Measurements from ENCODE around the gene AGO3.
A peak's percentile ranks its signal among the peaks of the same experiment; 100 is the strongest.

The AGO3 gene

DNA sequence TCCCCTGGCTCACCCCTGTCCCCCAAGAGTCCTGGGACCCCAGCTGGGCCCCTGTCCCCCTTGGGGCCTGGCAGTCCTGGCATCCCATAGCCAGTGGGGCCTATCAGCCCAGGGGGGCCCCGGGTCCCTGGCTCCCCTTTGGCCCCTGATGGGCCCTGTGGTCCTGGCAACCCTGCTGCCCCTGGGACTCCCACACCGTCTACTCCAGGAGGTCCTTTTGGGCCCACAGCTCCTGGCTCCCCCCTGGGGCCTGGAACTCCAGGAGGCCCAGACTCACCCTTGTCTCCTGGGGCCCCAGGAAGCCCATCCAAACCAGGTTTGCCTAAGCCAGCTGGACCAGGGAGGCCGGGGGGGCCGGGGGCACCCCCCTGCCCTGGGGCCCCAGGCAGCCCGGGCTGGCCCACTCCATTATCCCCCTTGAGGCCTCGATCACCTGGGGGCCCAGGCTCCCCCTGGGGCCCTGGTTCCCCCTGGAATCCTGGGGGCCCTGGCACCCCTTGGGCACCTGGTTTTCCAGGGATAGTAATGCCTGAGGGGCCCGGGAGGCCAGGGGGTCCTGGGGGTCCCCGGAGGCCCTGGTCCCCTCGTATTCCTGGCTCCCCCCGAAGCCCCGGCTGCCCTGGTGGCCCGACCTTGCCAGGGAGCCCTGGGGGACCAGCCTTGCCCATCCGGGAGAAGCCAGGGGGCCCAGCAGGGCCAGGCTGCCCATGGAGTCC, 167.9 kb downstream of the AGO3 start:
- no peak for DNase-seq

GRCh38 chr1:36099681-36100341, 168.9 kb downstream of the AGO3 start:
- peak; percentile 91 for DNase-seq

DNA sequence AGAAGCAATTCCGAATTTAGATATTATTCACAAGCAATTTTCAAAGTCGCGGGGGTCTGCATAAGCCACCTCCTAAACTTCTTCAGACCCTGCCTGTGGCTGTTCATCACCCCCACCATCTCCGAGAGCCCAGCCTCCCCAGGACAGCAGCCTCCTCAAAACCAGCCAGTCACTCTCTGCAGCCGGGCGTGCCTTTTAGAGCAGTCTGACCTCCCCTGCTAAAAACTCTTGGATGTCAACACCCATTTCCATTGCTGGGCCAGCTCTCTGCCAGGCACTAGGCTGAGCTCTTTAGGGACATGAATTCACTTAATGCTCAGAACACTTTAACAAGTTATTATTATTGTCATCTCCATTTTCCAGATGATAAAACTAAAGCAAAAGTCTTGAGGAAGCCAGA, 169.5 kb downstream of the AGO3 start:
- DNase-seq = no peak

GRCh38 chr1:36101546-36101945, 170.6 kb downstream of the AGO3 start:
- no peak for DNase-seq

DNA sequence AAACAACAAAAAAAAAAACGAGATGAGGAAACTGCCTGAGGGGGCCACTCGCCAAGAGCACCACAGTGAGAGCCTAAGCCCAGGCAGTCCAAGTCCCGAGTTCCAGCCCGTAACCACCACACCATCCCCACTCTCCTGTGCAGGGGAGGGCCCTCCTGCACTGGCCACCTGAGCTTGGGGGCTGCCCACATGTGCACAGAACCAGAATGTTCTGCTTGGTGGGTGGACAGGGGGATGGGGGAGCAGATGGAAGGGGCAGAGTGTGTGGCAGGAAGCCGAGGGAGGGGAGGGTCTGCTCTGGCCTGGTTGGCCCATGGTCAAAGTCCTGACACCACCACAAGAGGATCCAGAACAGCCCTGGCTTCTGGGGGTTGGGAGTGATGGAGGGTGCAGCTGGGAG, 175.4 kb downstream of the AGO3 start:
- no peak for DNase-seq

DNA sequence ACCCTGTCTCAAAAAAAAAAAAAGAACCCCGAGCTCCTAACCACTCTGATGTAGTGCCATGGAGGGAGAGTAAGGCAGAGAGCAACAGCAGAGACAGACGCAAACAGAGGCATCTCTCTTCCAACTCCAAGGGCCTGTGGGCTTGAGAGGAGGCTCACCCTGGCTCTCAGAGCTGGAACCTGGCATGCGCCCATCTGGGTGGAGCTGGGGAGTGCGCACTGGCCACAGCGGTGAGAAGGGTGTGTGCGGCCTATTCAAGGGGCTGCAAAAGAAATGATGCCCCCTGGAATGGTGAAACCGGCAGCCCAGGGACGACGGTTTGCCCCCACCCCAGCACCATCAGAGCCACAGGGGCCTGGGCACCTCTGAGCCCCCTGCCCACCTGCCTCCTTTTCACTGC, 176.5 kb downstream of the AGO3 start:
- DNase-seq = no peak

DNA sequence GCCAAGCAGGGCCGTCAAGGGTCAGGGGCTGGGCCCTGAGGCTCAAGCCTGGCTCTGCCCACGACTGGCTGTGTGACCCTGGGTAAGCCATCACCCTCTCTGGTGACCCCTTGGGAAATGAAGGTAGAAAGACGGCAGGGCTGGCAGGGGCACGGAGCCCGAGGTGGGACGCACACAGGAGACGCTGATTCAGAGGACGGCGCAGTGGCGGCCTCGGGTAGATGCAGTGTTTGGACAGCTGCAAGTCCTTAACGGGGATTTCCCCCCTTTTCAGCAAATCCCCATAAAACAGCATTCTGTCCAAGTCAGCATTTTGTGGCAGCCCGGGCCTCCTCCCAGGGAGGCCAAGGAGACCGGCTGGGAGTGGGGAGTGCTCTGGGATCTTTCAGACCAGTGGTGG, 177.4 kb downstream of the AGO3 start:
- DNase-seq = no peak

- peak; percentile 76 for DNase-seq
These were observed 178.3 kb downstream of the AGO3 start for GRCh38 chr1:36109041-36109679.

- DNase-seq = no peak
These were observed 180.2 kb downstream of the AGO3 start for GRCh38 chr1:36111151-36111550.

DNA sequence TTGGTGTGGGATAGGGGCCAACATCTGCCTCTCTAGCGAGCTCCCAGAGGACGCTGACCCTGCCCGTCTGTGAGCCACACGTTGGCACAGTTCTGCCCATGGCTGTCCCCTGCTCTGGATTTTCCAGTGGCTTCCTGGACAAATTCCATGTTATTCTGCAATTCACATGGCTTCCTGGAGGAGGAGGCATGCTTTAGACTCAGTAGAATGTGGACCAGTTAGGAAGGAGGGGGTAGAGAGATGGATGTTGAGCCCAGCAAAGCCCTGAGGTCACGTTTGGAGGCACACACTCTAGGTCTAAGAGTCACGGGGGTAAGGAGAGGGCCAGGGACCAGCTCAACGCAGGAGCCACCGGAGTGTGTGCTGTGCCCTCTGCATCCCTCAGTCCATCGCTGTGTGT, 181.9 kb downstream of the AGO3 start:
- no peak for DNase-seq

DNA sequence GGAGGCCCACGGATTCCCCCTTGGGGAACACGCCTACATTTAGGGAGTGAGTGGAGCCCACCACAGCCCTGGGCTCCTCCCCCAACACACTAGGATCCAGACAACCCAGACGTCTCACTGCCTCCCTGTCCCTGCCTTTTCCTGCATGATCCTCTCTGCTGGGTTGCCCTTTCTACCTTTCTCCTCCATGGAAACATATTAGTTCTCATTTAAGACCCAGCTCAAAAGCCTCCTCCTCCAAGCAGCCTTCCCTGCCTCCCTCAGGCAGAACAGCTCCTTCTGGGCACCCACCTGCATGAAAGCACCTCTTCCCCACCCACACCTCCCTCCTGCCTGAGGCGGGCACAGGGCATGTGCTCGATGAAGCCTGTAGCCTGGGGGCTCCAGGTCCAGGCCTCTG, 183.5 kb downstream of the AGO3 start:
- DNase-seq = no peak

GRCh38 chr1:36115200-36115669, 184.3 kb downstream of the AGO3 start:
- DNase-seq = no peak

GRCh38 chr1:36115931-36116330, 185.0 kb downstream of the AGO3 start:
- DNase-seq = no peak

DNA sequence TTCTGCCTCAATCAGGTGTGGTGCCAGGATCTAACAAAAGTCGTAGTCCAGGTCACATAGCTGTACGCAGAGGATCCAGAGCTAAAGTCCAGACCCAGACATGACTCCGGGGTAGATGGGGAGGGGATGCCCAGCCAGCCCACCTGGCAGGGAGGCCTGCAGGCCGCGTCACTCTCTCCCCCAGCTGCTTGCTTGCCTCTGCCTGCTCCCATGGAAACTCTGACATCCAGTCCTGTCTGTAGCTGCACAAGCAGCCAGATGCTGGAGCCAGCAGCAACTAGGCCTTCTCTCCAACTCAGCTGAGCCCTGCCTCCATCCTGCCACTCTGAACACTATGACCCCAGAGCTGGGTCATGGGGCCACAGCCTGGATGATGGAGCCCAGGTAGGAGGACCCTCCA, 186.0 kb downstream of the AGO3 start:
- no peak for DNase-seq

- no peak for DNase-seq
These were observed 187.7 kb downstream of the AGO3 start for GRCh38 chr1:36118447-36119204.

GRCh38 chr1:36119456-36119855, 188.6 kb downstream of the AGO3 start:
- no peak for DNase-seq

Data from activated CD8-positive, alpha-beta memory T cell treated with anti-CD3 and anti-CD28 coated beads for 24 hours (primary cell).